G401 (cell line): ENCODE measurements around the gene SLC5A3. TPM values are rescaled to one million over a fixed set of nuclear protein-coding genes. Genes with fewer than 3 reads are reported as not detected.

Experiments used
- DNase-seq: peaks from one replicate; pipeline ENCODE4 v3.0.0-alpha.2; 2015; ENCODE audit warnings: low spot score
- in situ Hi-C: cut with HindIII; loops from 2 replicates; pipeline ENCODE4 v1.10.0; 2016; ENCODE audit warnings: low sequenced_read_pairs, mixed read lengths
- total RNA-seq: library from RNA; depleted of rRNA; stranded (reverse); fragments of >200 nt; shearing (Covaris generic); gene quantifications from 2 replicates; pipeline ENCODE4 v1.2.3, GENCODE V29; 2014

The SLC5A3 gene
- total RNA-seq, 1 experiment from 2014 or later, result 48.4 TPM

- in situ Hi-C loops, result no loop called here
- DNase-seq, result no peak
These were observed 19.0 kb downstream of the SLC5A3 start for GRCh38 chr21:34092262-34092921.

- no peak for DNase-seq
- in situ Hi-C loops, result no loop called here
These were observed 19.7 kb downstream of the SLC5A3 start for GRCh38 chr21:34093083-34093482.

GRCh38 chr21:34094949-34095348 lies 21.6 kb downstream of the SLC5A3 start:
- no peak for DNase-seq
- in situ Hi-C loops, result no loop called here

GRCh38 chr21:34097442-34097841 lies 24.1 kb downstream of the SLC5A3 start:
- in situ Hi-C loops, result no loop called here
- DNase-seq, result no peak

GRCh38 chr21:34100337-34100736 lies 27.0 kb downstream of the SLC5A3 start:
- in situ Hi-C loops, result no loop called here
- no peak for DNase-seq

GRCh38 chr21:34100790-34101189 lies 27.4 kb downstream of the SLC5A3 start:
- in situ Hi-C loops, result no loop called here
- no peak for DNase-seq

GRCh38 chr21:34105947-34106541 lies 32.7 kb downstream of the SLC5A3 start:
- no peak for DNase-seq
- in situ Hi-C loops, result no loop called here

- in situ Hi-C loops, result no loop called here
- DNase-seq, result no peak
These were observed 34.2 kb downstream of the SLC5A3 start for GRCh38 chr21:34107606-34108005.

GRCh38 chr21:34109075-34109474 lies 35.7 kb downstream of the SLC5A3 start:
- DNase-seq, result no peak
- in situ Hi-C loops, result no loop called here

- in situ Hi-C loops, result no loop called here
These were observed 37.3 kb downstream of the SLC5A3 start for GRCh38 chr21:34110594-34111202.

GRCh38 chr21:34112316-34113033 lies 39.1 kb downstream of the SLC5A3 start:
- in situ Hi-C loops, result no loop called here
- no peak for DNase-seq

More at GRCh38 chr21:34110594-34111202, 37.3 kb downstream of the SLC5A3 start:
- DNase-seq, result no peak

GRCh38 chr21:34113842-34114241 lies 40.5 kb downstream of the SLC5A3 start:
- DNase-seq, result no peak
- in situ Hi-C loops, result no loop called here

- DNase-seq, result no peak
- in situ Hi-C loops, result no loop called here
These were observed 41.8 kb downstream of the SLC5A3 start for GRCh38 chr21:34115160-34115559.

GRCh38 chr21:34116569-34116968 lies 43.2 kb downstream of the SLC5A3 start:
- in situ Hi-C loops, result no loop called here
- no peak for DNase-seq

- no peak for DNase-seq
- in situ Hi-C loops, result no loop called here
These were observed 47.5 kb downstream of the SLC5A3 start for GRCh38 chr21:34120867-34121266.

- in situ Hi-C loops, result no loop called here
- no peak for DNase-seq
These were observed 48.7 kb downstream of the SLC5A3 start for GRCh38 chr21:34122047-34122446.
